ENCODE data around the gene ACSL5. TPM values are rescaled to one million over a fixed set of nuclear protein-coding genes. Genes with fewer than 3 reads are reported as not detected.

Gene ACSL5
- total RNA-seq, 1 donor from 2014 or later, result 53.5 TPM

DNA sequence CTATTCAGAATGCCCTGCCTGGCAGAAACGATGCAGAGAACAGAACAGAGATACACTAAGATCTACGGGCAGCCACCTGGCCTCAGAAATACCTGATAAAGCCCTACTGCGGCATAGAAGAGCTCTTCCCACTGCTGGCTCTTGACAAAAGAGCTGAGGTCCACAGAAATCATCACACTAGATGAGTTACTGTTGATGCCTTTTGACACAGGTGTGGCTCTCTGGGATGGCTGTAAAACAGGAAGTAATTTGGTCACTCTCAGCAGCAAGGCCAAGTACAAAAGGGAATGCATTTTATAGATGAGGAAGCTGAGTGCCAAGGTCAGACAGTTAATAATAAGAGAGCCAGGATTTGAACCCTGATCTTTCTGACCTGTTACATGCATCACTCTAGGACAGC is 35.0 kb upstream of the ACSL5 start:
- DNase-seq (no peak), ATAC-seq (ENCODE audit: low read depth) (no peak)
- Mint-ChIP-seq H3K4me3 (no peak overlapping the region), H3K27me3 (peaks cover 6% of the 10 kb centered on the region), H3K4me1 (no peaks in the 10 kb centered on the region), H3K9me3 (no peaks in the 10 kb centered on the region), H3K36me3 (ENCODE audit: low read depth) (no peaks in the 10 kb centered on the region), H3K27ac (no peak overlapping the region)
- intact Hi-C loops (cut with micrococcal nuclease), result no loop called here
- no peak for TF ChIP-seq CTCF (IDR thresholded peaks at IDR 0.05)
- POLR2A ChIA-PET, result no interaction called here
- CTCF ChIA-PET, result interaction anchor here (0.8 kb wide), 1 partner anchor 31 kb away, joined by 3 read pairs; no protein-coding TSS in a partner anchor

DNA sequence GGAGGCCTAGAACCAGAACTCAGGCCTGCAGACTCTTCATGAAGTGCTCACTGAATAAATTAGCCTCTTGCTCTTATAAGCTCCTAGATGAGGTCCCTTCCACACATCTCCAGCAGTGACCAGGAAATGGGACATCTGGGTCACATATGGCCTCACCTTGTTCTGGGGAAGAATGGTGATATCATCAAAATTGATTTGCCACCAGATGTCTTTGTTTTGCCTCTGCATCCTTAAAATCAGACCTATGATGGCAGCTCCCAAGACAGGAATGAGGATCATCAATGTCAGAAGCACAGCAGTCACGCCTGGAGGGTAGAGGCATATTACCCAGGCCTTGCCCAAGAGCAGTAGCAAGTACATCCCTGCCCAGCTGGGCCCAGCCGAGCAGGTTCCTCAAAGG is 33.3 kb upstream of the ACSL5 start:
- Mint-ChIP-seq H3K4me1 (no peaks in the 10 kb centered on the region), H3K36me3 (ENCODE audit: low read depth) (no peaks in the 10 kb centered on the region), H3K9me3 (no peaks in the 10 kb centered on the region), H3K27ac (no peak overlapping the region), H3K27me3 (peaks cover 6% of the 10 kb centered on the region), H3K4me3 (no peak overlapping the region)
- DNase-seq (no peak), ATAC-seq (ENCODE audit: low read depth) (no peak)
- CTCF ChIA-PET, result no interaction called here
- intact Hi-C loops (cut with micrococcal nuclease), result no loop called here
- no peak for TF ChIP-seq CTCF (IDR thresholded peaks at IDR 0.05)
- POLR2A ChIA-PET, result no interaction called here

DNA sequence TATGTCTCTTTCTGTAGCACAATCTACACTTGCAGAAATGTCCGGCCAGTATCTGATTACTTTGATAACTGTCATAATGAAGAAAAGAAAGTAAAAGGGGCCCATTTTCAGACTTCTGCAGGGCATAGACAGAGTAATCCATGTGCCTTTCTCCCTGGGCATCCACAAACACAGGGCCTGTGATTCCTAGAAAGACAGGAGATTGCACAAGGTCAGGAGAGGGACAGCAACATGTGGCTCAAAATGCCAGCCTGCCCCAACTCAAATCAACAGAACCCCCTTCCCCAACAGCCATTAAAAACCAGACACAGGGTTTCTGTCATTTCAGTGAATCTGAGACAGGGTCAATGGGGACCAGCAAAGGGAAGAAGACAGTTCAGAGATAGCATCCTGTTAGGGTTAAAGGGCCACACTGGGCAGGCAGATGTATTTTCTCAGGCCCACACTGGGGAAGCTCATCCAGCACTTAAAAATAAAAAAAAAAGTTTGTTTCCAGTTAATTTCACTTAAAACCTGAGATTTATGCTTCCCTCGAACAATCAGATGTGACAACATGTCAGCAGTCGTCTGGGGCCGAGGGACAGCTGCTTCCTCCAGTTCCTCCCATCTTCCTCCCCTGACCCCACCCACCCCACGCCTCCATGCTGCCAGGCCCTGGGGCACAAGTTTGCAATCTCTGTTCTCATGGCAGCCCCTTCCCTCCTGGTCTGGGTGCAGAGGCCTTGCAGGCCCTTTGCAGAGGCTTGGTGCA is 30.7 kb upstream of the ACSL5 start:
- H3K9me3 Mint-ChIP-seq, result no peaks in the 10 kb centered on the region
- CTCF ChIA-PET, result no interaction called here

DNA sequence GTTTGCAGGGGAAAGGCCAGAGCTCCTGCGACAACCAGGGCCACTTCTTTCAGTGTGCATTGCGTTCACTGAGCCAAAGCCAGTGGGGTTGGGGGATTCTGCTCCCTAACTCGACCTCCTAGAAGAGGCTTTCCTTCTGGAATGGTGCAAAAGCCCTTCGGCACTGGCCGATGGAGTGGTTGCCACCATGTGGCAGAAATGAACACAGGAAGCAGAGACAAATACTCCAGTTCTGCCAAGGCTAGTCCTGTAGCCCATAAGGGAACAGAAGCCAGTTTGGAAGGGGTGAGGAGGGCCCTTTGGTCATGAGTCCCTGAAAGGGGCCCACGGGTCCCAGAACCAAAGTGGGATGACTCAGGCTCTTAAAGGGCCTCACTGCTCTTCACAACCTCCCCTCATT is 29.7 kb upstream of the ACSL5 start:
- CTCF ChIA-PET, result no interaction called here
- intact Hi-C loops (cut with micrococcal nuclease), result no loop called here
- H3K27me3 Mint-ChIP-seq, result peaks cover 2% of the 10 kb centered on the region
- no peak overlapping the region for H3K4me3 Mint-ChIP-seq
- no peaks in the 10 kb centered on the region for H3K9me3 Mint-ChIP-seq
- DNase-seq, result no peak
- no peaks in the 10 kb centered on the region for H3K4me1 Mint-ChIP-seq
- POLR2A ChIA-PET, result no interaction called here
- no peak for ATAC-seq (ENCODE audit: low read depth)
- H3K36me3 Mint-ChIP-seq (ENCODE audit: low read depth), result no peaks in the 10 kb centered on the region
- no peak for TF ChIP-seq CTCF (IDR thresholded peaks at IDR 0.05)
- H3K27ac Mint-ChIP-seq, result no peak overlapping the region

More for the DNA sequence above, 30.7 kb upstream of the ACSL5 start:
- H3K27me3 Mint-ChIP-seq, result peaks cover 2% of the 10 kb centered on the region
- ATAC-seq (ENCODE audit: low read depth) (no peak), DNase-seq (no peak)
- intact Hi-C loops (cut with micrococcal nuclease), result no loop called here
- TF ChIP-seq CTCF (IDR thresholded peaks at IDR 0.05), result no peak
- H3K4me3 Mint-ChIP-seq, result no peak overlapping the region
- no peaks in the 10 kb centered on the region for H3K36me3 Mint-ChIP-seq (ENCODE audit: low read depth)
- POLR2A ChIA-PET, result no interaction called here
- no peaks in the 10 kb centered on the region for H3K4me1 Mint-ChIP-seq
- no peak overlapping the region for H3K27ac Mint-ChIP-seq

- Mint-ChIP-seq H3K4me3 (no peak overlapping the region), H3K27me3 (peaks cover 2% of the 10 kb centered on the region), H3K27ac (no peak overlapping the region), H3K9me3 (no peaks in the 10 kb centered on the region), H3K4me1 (no peaks in the 10 kb centered on the region), H3K36me3 (ENCODE audit: low read depth) (no peaks in the 10 kb centered on the region)
- DNase-seq (no peak), ATAC-seq (ENCODE audit: low read depth) (no peak)
- no peak for TF ChIP-seq CTCF (IDR thresholded peaks at IDR 0.05)
- CTCF ChIA-PET, result no interaction called here
- POLR2A ChIA-PET, result no interaction called here
- intact Hi-C loops (cut with micrococcal nuclease), result no loop called here
Measured at GRCh38 chr10:112345202-112345601, 28.7 kb upstream of the ACSL5 start.
